ENCODE data around the gene SLC26A9.

SLC26A9 gene

DNA sequence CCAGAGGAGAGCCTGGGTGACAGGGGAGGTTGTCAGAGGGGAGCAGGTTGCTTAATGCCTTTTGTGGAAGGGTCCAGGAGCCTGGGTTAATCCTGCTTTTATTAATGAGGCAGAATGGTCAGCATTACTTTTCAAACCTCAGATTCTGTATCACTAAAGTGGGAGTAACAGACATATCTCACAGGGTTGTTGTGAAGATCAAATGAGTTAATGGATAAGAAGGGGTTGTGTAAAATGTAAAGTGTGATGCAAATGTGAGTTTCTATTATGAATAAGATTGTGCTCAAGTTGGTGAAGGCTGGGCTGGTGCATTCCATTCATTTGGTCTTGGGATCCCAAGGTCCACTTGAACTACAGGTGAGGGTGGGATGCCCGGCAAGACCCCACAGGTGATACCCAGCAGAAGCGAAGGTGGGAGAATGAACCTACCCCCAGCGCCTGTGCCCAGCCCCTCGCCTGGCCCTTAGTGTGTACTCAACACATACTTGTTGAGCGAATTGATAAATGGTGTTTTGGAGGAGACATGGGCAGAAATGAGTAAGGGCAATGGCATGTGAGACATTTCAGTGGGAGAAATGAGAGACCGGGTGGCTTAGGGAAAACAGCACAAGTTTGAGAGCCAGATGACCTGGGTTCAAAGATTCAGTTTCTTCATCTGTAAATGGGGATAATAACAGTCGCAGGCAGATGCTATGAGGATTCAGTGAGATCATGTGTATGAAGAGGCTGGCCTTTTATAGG is 6.2 kb downstream of the SLC26A9 start:
- Histone ChIP-seq H2AK5ac (ENCODE audit: low read length) (no peak overlapping the region), H3K56ac (ENCODE audit: low read length) (no peak overlapping the region), H3K23ac (ENCODE audit: low read length) (no peak overlapping the region), H2BK5ac (ENCODE audit: low read length) (no peak overlapping the region), H3K4me2 (ENCODE audit: low read length) (no peak overlapping the region), H2BK15ac (replicated peaks; ENCODE audit: low read depth) (no peak overlapping the region), H3K4me1 (ENCODE audit: control insufficient read depth, low read depth, low read length) (no peaks in the 10 kb centered on the region), H3K79me1 (ENCODE audit: low read length) (no peaks in the 10 kb centered on the region), H4K5ac (ENCODE audit: low read length) (no peak overlapping the region), H3K18ac (ENCODE audit: low read length) (no peak overlapping the region), H3K9ac (ENCODE audit: low read length) (no peak overlapping the region), H2BK120ac (ENCODE audit: low read depth, low read length) (no peak overlapping the region), H3K36me3 (ENCODE audit: control insufficient read depth, insufficient read depth, low read length) (no peaks in the 10 kb centered on the region), H3K4me3 (ENCODE audit: low read length) (no peak overlapping the region), H3K79me2 (ENCODE audit: control insufficient read depth, insufficient read depth, low read length) (no peaks in the 10 kb centered on the region), H3K27ac (ENCODE audit: low read depth, low read length) (no peak overlapping the region), H3K4ac (ENCODE audit: low read depth, low read length) (no peak overlapping the region), H3K27me3 (ENCODE audit: insufficient read depth, low read length, poor library complexity) (no peaks in the 10 kb centered on the region), H4K8ac (ENCODE audit: low read depth, low read length) (no peak overlapping the region)
- DNase-seq = peak; percentile 67
- WGBS (ENCODE audit: extremely low coverage, insufficient coverage, low lambda C conversion rate) = no CpG with 5 or more reads among the region's 7 CpGs

- no peaks in the 10 kb centered on the region for H3K79me2 ChIP-seq (ENCODE audit: control insufficient read depth, insufficient read depth, low read length)
- H3K4me1 ChIP-seq (ENCODE audit: control insufficient read depth, low read depth, low read length) = no peaks in the 10 kb centered on the region
- H3K18ac ChIP-seq (ENCODE audit: low read length) = no peak overlapping the region
- no peak overlapping the region for H3K4me2 ChIP-seq (ENCODE audit: low read length)
- no peak overlapping the region for H2BK120ac ChIP-seq (ENCODE audit: low read depth, low read length)
- no peak overlapping the region for H3K27ac ChIP-seq (ENCODE audit: low read depth, low read length)
- H3K27me3 ChIP-seq (ENCODE audit: insufficient read depth, low read length, poor library complexity) = no peaks in the 10 kb centered on the region
- H2BK5ac ChIP-seq (ENCODE audit: low read length) = no peak overlapping the region
- no peak for DNase-seq
- H3K9ac ChIP-seq (ENCODE audit: low read length) = no peak overlapping the region
- H4K5ac ChIP-seq (ENCODE audit: low read length) = no peak overlapping the region
- no peak overlapping the region for H3K4ac ChIP-seq (ENCODE audit: low read depth, low read length)
- no peak overlapping the region for H2BK15ac ChIP-seq (replicated peaks; ENCODE audit: low read depth)
- H4K8ac ChIP-seq (ENCODE audit: low read depth, low read length) = no peak overlapping the region
- no peak overlapping the region for H3K23ac ChIP-seq (ENCODE audit: low read length)
- H2AK5ac ChIP-seq (ENCODE audit: low read length) = no peak overlapping the region
- H3K79me1 ChIP-seq (ENCODE audit: low read length) = no peaks in the 10 kb centered on the region
- no CpG with 5 or more reads among the region's 6 CpGs for WGBS (ENCODE audit: extremely low coverage, insufficient coverage, low lambda C conversion rate)
- H3K56ac ChIP-seq (ENCODE audit: low read length) = no peak overlapping the region
- H3K36me3 ChIP-seq (ENCODE audit: control insufficient read depth, insufficient read depth, low read length) = no peaks in the 10 kb centered on the region
- no peak overlapping the region for H3K4me3 ChIP-seq (ENCODE audit: low read length)
These were observed 6.9 kb downstream of the SLC26A9 start for GRCh38 chr1:205936311-205936710.

- H3K79me1 ChIP-seq (ENCODE audit: low read length) = no peaks in the 10 kb centered on the region
- no peak overlapping the region for H2BK15ac ChIP-seq (replicated peaks; ENCODE audit: low read depth)
- no peak overlapping the region for H2BK120ac ChIP-seq (ENCODE audit: low read depth, low read length)
- no peak overlapping the region for H3K56ac ChIP-seq (ENCODE audit: low read length)
- H3K4ac ChIP-seq (ENCODE audit: low read depth, low read length) = no peak overlapping the region
- H3K79me2 ChIP-seq (ENCODE audit: control insufficient read depth, insufficient read depth, low read length) = no peaks in the 10 kb centered on the region
- H3K36me3 ChIP-seq (ENCODE audit: control insufficient read depth, insufficient read depth, low read length) = no peaks in the 10 kb centered on the region
- H3K27ac ChIP-seq (ENCODE audit: low read depth, low read length) = no peak overlapping the region
- no peak overlapping the region for H3K18ac ChIP-seq (ENCODE audit: low read length)
- no peaks in the 10 kb centered on the region for H3K4me1 ChIP-seq (ENCODE audit: control insufficient read depth, low read depth, low read length)
- H3K4me2 ChIP-seq (ENCODE audit: low read length) = no peak overlapping the region
- H3K27me3 ChIP-seq (ENCODE audit: insufficient read depth, low read length, poor library complexity) = no peaks in the 10 kb centered on the region
- H4K8ac ChIP-seq (ENCODE audit: low read depth, low read length) = no peak overlapping the region
- H2AK5ac ChIP-seq (ENCODE audit: low read length) = no peak overlapping the region
- WGBS (ENCODE audit: extremely low coverage, insufficient coverage, low lambda C conversion rate) = no CpG with 5 or more reads among the region's 8 CpGs
- no peak for DNase-seq
- no peak overlapping the region for H3K9ac ChIP-seq (ENCODE audit: low read length)
- H2BK5ac ChIP-seq (ENCODE audit: low read length) = no peak overlapping the region
- no peak overlapping the region for H3K23ac ChIP-seq (ENCODE audit: low read length)
- H4K5ac ChIP-seq (ENCODE audit: low read length) = no peak overlapping the region
- H3K4me3 ChIP-seq (ENCODE audit: low read length) = no peak overlapping the region
These were observed 7.4 kb downstream of the SLC26A9 start for GRCh38 chr1:205935869-205936268.

DNA sequence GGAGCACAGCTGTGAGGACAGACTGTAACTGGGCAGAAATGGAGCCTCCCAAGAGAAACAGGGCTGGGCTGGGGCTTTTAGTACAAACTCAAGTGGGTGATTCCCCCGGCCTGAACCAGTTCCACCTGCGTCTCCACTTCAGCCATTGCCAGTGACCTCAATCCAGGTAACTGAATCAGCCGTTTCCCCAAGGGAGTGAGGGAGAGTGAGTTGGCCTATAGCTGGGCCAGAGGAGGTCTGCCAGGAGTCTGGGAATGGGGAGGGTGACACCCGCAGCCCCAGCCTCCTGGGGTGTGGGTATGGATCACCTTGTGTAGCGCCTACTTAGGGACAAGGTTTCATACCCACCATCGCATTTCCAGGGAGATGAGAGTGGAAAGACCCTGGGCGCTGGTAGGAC is 8.5 kb downstream of the SLC26A9 start:
- no peaks in the 10 kb centered on the region for H3K79me2 ChIP-seq (ENCODE audit: control insufficient read depth, insufficient read depth, low read length)
- WGBS (ENCODE audit: extremely low coverage, insufficient coverage, low lambda C conversion rate) = no CpG with 5 or more reads among the region's 7 CpGs
- no peak overlapping the region for H3K9ac ChIP-seq (ENCODE audit: low read length)
- no peak overlapping the region for H3K27ac ChIP-seq (ENCODE audit: low read depth, low read length)
- no peaks in the 10 kb centered on the region for H3K4me1 ChIP-seq (ENCODE audit: control insufficient read depth, low read depth, low read length)
- H3K4ac ChIP-seq (ENCODE audit: low read depth, low read length) = no peak overlapping the region
- H2BK120ac ChIP-seq (ENCODE audit: low read depth, low read length) = no peak overlapping the region
- H2AK5ac ChIP-seq (ENCODE audit: low read length) = no peak overlapping the region
- no peaks in the 10 kb centered on the region for H3K27me3 ChIP-seq (ENCODE audit: insufficient read depth, low read length, poor library complexity)
- no peak overlapping the region for H3K23ac ChIP-seq (ENCODE audit: low read length)
- no peak overlapping the region for H2BK15ac ChIP-seq (replicated peaks; ENCODE audit: low read depth)
- no peak overlapping the region for H3K4me2 ChIP-seq (ENCODE audit: low read length)
- H3K18ac ChIP-seq (ENCODE audit: low read length) = no peak overlapping the region
- no peak overlapping the region for H3K56ac ChIP-seq (ENCODE audit: low read length)
- no peaks in the 10 kb centered on the region for H3K79me1 ChIP-seq (ENCODE audit: low read length)
- H3K4me3 ChIP-seq (ENCODE audit: low read length) = no peak overlapping the region
- H3K36me3 ChIP-seq (ENCODE audit: control insufficient read depth, insufficient read depth, low read length) = no peaks in the 10 kb centered on the region
- no peak overlapping the region for H4K8ac ChIP-seq (ENCODE audit: low read depth, low read length)
- no peak for DNase-seq
- no peak overlapping the region for H4K5ac ChIP-seq (ENCODE audit: low read length)
- H2BK5ac ChIP-seq (ENCODE audit: low read length) = no peak overlapping the region

DNA sequence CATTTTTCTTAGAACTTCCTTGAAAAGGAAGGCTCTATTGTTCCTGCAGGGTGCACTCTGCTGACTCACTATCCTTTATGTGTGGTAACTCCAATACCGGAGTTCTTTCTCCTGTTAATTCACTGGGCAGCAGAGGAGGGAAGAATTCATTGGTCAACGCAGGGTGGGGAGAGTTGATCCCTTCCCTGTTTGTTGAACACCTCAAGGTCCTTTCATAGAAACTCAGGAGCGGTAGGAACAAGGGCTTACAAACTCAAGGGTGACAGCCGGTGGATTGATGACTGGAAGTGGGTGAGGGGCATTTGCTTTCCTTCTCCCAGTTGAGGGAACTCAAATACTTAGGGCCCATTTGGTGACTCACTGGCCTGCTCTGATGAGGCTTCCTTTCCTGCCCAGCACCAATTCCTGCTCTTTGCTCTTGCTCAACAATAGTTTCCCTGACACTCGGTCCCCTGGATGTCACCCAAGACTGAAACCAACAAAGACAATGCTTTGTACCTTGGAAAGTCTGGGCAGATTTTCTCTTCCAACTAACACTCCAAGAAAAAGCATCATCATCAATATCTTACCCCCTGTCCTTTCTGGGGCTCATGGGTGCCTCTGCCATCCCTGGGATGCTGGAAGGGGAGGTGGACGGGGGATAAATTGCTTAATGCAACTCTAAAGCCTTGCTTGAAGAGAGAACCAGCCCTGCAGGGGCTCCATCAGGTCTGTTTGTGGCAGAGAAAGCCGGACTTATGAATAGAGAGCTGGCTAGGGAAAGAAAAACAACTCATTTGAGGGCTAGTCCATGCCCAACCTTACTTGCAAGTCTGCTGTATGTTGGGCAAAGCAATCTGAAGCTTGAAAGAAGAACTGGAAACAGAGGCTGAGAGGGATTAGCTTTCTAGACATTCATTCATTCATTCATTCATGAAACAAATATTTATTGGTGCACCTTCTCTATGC is 9.3 kb downstream of the SLC26A9 start:
- DNase-seq = peak; percentile 44
- no peaks in the 10 kb centered on the region for H3K79me1 ChIP-seq (ENCODE audit: low read length)
- H4K8ac ChIP-seq (ENCODE audit: low read depth, low read length) = no peak overlapping the region
- no peak overlapping the region for H2AK5ac ChIP-seq (ENCODE audit: low read length)
- no peak overlapping the region for H2BK120ac ChIP-seq (ENCODE audit: low read depth, low read length)
- no peak overlapping the region for H4K5ac ChIP-seq (ENCODE audit: low read length)
- H3K4me2 ChIP-seq (ENCODE audit: low read length) = no peak overlapping the region
- H3K23ac ChIP-seq (ENCODE audit: low read length) = no peak overlapping the region
- peaks cover 2% of the 10 kb centered on the region for H3K4me1 ChIP-seq (ENCODE audit: control insufficient read depth, low read depth, low read length)
- H3K56ac ChIP-seq (ENCODE audit: low read length) = no peak overlapping the region
- no peak overlapping the region for H3K4me3 ChIP-seq (ENCODE audit: low read length)
- no peak overlapping the region for H2BK15ac ChIP-seq (replicated peaks; ENCODE audit: low read depth)
- H3K36me3 ChIP-seq (ENCODE audit: control insufficient read depth, insufficient read depth, low read length) = no peaks in the 10 kb centered on the region
- H3K18ac ChIP-seq (ENCODE audit: low read length) = no peak overlapping the region
- H3K27me3 ChIP-seq (ENCODE audit: insufficient read depth, low read length, poor library complexity) = no peaks in the 10 kb centered on the region
- no peak overlapping the region for H3K4ac ChIP-seq (ENCODE audit: low read depth, low read length)
- no peaks in the 10 kb centered on the region for H3K79me2 ChIP-seq (ENCODE audit: control insufficient read depth, insufficient read depth, low read length)
- no peak overlapping the region for H2BK5ac ChIP-seq (ENCODE audit: low read length)
- no CpG with 5 or more reads among the region's 7 CpGs for WGBS (ENCODE audit: extremely low coverage, insufficient coverage, low lambda C conversion rate)
- H3K27ac ChIP-seq (ENCODE audit: low read depth, low read length) = no peak overlapping the region
- H3K9ac ChIP-seq (ENCODE audit: low read length) = no peak overlapping the region

All from mesendoderm (in vitro differentiated cells).